Activated CD8-positive, alpha-beta memory T cell treated with anti-CD3 and anti-CD28 coated beads, Interleukin-2, amount 50 U/mL, for 4 hours (primary cell): ENCODE measurements around the gene SLC13A4.
A peak's percentile ranks its signal among the peaks of the same experiment; 100 is the strongest.
"Not testable (repeated sequence)": the region's sequence is repeated elsewhere in the genome, so short reads cannot be mapped to it uniquely, and the experiment has no call there.

ENCODE experiments used
- DNase-seq: peaks from one replicate; pipeline ENCODE4 v3.0.0-alpha.2; 2020

SLC13A4 gene

GRCh38 chr7:135685306-135686084, 42.5 kb downstream of the SLC13A4 start:
- DNase-seq: no peak

GRCh38 chr7:135684699-135685098, 43.3 kb downstream of the SLC13A4 start:
- no peak for DNase-seq

DNA sequence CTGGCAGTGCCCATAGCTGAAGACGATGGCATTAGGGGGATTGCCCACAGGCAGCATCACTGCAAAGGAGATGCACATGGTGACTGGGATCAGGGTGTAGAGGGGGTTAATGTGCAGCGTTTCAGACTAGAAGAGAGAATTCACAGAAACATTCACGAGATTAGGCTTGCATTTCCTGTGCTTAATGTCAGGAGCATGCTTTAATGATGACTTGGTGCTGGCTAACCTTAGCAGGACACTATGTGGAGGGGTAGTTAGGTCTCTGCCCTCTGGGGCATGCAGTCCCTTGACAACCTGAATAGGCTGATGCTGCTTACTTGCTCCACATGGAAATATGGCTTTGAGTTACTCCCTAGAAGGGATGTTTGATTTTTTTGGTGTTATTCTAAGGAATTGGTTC, 43.9 kb downstream of the SLC13A4 start:
- no peak for DNase-seq

DNA sequence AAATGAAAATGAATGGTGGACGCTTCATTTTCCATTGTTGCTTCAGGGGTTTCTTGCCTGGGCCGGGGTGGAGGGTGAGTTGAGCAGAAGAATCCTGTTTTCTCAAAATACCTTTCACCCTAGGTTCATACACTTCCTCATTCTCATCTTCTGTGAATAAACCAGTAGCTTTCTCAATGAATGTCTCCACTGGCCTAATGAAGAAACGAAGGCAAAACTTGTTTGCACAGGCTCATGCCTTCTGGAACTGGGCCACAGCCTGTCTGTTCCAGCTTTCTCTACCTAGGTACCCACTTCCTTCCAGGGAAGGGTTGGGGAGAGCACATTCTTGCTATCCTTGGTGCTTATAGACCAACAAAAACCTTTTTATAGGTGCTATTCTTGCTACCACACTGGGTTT, 44.4 kb downstream of the SLC13A4 start:
- no peak for DNase-seq

DNA sequence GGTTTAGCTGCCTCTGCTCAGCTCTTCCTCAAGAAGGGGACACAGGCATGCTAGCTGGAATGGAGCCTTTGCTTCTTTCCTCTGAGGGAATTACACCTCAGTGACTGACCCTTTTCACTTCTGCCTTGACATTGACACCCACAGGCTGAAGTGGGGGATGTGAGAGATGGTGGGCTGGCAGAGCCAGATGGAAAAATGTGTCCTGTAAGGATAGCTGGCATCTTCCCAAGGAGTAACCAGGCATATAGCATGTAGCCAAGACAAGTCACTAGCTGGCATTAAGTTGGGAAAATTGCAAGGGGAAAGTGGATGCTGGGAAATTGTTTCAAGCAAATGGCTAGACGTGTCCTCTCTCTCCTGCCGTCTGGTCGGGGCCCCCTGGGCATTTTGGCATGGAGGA, 45.8 kb downstream of the SLC13A4 start:
- no peak for DNase-seq

DNA sequence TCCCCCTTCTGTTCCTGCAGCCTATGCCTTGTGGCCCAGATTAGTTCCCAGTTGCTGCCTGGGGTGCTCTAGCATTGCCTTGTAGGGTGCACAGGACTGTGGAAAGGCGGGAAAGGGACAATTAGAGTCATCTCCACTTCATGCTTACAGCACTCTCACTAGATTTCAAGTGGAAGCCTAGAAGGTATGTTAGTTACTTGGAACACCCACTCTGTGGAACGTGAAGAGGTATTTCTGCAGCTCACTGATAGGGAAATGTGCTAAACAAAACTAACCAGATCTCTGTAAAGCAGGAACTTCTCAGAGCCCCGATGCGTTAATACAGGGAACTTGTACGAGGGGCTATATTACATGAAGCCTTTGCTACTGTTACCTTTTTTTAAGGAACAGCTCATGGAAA, 46.2 kb downstream of the SLC13A4 start:
- no peak for DNase-seq

DNA sequence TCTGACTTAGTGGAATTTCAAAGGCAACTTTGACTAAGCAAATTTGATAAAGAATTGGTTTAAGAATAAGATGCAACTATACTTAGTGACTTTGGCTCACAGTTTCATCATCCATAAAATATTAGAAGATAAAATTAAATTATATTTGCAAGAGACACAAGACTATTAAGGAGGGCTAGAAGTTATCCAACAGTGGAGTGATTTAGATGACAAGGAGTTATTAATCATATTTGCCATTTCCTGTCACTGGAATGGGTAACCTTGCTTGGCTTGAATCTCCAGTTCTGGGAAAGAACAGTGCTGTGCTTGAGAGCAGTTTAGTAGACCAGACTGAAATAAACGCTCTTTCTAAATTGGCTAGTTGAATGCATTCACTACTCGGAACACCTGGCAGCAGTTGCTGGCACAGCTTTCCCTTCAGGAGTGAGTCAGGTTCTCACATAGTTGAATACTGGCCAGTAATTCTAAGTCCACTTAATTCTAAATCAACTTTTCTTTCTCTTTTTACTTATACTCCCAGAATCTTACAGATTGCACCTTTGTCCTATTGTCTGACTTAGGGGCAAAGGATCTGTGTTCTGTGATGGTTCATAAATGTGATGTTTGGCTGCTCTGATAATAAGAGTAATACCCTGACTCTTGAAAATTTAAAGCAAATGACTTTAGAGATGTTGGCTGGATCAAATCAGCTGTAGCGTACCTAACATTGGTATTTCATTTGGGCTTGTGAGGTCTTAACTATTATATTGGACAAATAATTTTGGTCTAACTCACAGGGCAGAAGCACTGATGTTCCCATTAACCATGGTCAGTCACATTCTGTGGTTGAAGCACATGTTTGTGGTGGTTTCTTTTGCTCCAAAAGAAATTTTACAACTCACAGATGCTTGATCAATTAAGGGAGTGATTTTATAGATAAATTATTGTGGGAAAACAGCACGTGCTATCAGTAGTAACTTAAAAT, 49.1 kb downstream of the SLC13A4 start:
- DNase-seq: no peak

DNA sequence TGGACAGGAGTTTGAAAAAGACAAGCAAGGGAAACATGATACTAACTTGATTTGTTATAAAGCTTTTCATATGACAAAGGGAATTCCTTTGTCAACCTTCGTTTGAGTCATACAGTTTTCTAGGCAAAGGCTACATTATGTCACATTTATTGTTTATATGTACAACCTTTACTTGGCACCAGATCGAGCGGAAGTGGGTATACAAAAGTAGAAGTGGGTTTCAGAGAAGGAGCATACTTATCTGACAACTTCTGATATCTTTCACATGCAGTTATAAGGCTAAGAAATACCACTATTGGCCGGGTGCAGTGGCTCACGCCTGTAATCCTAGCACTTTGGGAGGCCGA, 54.7 kb downstream of the SLC13A4 start:
- no peak for DNase-seq

DNA sequence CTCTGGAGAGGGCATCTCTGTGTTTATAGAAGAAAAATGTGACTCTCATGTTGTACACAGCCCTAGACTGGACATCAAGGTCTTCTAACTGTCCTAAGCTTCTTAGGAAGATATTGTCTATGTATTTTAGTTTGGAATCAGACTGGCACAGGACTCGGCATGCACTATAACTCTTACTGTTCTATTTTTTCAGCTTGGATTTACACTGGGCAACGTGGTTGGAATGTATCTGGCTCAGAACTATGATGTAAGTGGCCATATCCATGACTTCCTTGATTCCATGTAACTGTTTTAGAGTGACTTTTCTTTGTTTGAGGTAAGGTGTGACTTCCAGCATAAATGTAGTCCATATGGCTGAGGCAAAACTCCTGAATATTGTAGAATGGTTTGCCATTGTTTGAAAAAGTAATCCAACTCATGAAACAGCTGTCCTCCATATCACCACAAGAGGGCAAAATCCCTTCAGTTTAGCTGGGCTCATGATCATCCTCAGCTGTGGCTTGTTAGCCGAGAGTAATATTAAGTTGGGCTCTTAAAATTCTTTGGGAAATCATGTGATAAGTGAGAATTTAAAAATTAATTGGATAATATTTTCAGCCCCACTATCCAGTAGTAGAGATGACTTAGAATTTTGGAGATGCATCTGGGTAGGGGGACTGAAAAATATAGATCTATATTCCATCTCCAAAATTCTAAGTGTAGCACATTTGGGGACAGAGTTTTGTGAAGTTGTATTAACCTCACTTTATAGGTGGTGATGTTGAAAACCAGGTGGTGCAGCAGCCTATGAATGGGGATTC, 55.2 kb downstream of the SLC13A4 start:
- DNase-seq: no peak

GRCh38 chr7:135670179-135670578, 57.8 kb downstream of the SLC13A4 start:
- no peak for DNase-seq

- DNase-seq: no peak
Measured at GRCh38 chr7:135669774-135670173, 58.2 kb downstream of the SLC13A4 start.

DNA sequence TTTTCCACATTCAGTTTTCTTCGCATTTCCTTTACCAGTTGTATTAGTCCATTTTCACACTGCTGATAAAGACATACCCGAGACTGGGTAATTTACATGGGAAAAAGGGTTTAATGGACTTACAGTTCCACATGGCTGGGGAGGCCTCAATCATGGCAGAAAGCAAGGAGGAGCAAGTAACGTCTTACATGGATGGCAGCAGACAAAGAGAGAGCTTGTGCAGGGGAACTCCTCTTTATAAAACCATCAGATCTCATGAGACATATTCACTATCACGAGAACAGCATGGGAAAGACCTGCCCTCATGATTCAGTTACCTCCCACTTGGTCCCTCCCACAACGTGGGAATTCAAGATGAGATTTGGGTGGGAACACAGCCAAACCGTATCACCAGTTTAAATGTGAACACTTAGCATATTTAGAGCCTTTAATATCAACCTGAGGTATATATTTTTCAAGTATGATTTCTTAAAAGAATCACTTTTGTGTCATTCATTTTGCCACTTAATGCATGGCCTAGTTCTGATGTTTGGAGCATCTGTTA, 59.1 kb downstream of the SLC13A4 start:
- not testable (repeated sequence) for DNase-seq

DNA sequence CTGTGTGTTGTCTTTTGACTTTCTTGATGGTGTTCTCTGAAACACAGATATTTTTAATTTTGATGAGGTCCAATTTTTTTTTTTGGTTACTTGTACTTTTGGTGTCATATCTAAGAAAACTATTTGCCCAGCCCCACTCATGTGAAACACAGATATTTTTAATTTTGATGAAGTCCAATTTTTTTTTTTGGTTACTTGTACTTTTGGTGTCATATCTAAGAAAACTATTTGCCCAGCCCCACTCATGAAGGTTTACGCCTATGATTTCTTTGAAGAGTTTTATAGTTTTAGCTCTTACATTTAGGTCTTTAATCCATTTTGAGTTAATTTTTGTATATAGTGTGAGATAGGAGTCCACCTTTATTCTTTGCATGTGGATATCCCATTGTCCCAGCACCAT, 60.4 kb downstream of the SLC13A4 start:
- DNase-seq: not testable (repeated sequence)

DNA sequence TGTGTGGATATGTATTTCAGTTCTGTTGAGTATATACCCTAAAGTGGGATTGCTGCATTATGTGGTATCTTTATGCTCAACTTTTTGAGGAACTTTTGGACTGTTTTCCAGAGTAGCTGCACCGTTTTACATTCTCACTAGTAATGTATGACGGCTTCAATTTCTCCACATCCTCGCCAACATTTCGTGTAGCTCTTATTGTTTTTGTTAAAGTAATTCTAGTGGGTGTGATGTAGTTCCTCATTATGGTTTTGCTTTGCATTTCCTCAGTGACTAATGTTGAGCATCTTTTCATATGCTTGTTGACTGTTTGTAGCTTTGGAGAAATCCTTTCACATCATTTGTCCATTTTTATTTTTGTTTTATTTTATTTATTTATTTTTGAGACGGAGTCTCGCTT, 61.1 kb downstream of the SLC13A4 start:
- DNase-seq: no peak

DNA sequence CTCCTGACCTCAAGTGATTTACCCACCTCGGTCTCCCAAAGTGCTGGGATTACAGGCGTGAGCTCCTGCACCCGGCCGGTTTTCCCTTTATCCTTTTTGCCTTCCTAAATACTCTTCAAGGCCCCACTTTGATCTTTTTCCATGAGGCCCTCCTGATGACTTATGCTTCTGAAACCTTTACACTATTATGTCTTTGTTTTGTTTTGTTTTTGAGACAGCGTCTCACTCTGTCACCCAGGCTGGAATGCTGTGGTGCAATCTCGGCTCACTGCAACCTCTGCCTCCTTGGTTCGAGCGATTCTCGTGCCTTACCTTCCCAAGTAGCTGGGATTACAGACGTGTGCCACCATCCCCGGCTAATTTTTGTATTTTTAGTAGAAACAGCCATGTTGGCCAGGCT, 61.8 kb downstream of the SLC13A4 start:
- no peak for DNase-seq

DNA sequence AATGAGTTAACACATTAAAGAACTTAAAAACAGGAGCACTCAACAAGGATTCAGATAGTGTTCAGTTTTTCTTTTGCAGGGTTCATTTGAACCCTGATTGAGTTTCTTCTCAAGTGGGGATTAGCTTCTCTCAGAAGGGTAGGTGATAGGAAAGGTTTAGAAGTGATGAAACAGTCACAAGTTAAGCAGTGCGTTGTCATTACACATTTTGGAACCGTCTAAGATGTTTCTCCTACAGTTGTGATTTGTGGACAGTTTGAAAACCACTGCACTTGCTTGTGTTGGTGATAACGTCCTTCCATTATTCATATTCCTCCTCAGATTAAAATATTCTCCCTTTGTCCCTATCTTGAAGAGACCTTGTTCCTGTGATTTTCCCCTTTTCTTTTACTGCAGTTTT, 62.9 kb downstream of the SLC13A4 start:
- no peak for DNase-seq

GRCh38 chr7:135664046-135664589, 63.9 kb downstream of the SLC13A4 start:
- no peak for DNase-seq

GRCh38 chr7:135662373-135663114, 65.4 kb downstream of the SLC13A4 start, which contains the start of gene STMP1:
TSS of gene STMP1 (plus strand) at chr7:135662514.
- peak; percentile 98 for DNase-seq

- DNase-seq: no peak
Measured at GRCh38 chr7:135662123-135662372, 65.9 kb downstream of the SLC13A4 start.

GRCh38 chr7:135661311-135662122, 66.5 kb downstream of the SLC13A4 start:
- no peak for DNase-seq

GRCh38 chr7:135659159-135659846, 68.7 kb downstream of the SLC13A4 start:
- DNase-seq: no peak
